K562 (cell line): Measurements from ENCODE around the gene FXYD4. TPM values are rescaled to one million over a fixed set of nuclear protein-coding genes. Genes with fewer than 3 reads are reported as not detected.

Experiments used
- CBFA2T3 ChIP-seq: fragments of 450-650 bp; IDR thresholded peaks from 2 replicates; pipeline ENCODE4 v1.6.1; 2017
- CEBPB ChIP-seq: fragments of 450-650 bp; IDR thresholded peaks from 2 replicates; pipeline ENCODE4 v1.6.1; 2016; ENCODE audit warnings: missing genetic modification characterization, missing compliant biosample characterization
- CHAMP1 ChIP-seq: fragments of 450-650 bp; IDR thresholded peaks from 2 replicates; pipeline ENCODE4 v1.6.1; 2016; ENCODE audit warnings: mild to moderate bottlenecking
- DPF2 ChIP-seq: fragments of 450-650 bp; IDR thresholded peaks from 2 replicates; pipeline ENCODE4 v1.6.1; 2016
- EP300 ChIP-seq: IDR thresholded peaks from 2 replicates; pipeline ENCODE4 v1.6.1; 2012; ENCODE audit warnings: low read length, improper control_type of control experiment
- JUND ChIP-seq, 2 experiments: IDR thresholded peaks; 2 replicates in 1 of 2; 3 replicates in 1 of 2; pipeline ENCODE4 v1.6.1; 2011; ENCODE audit warnings: borderline replicate concordance in 2 of 2, low read depth in 2 of 2, low read length in 2 of 2, improper control_type of control experiment in 1 of 2, missing biosample characterization in 1 of 2, missing genetic modification characterization in 1 of 2, missing genetic modification reagents in 1 of 2
- KLF1 ChIP-seq: fragments of 450-650 bp; IDR thresholded peaks from 2 replicates; pipeline ENCODE4 v1.6.1; 2016; ENCODE audit warnings: missing genetic modification characterization, missing compliant biosample characterization
- MAFK ChIP-seq: IDR thresholded peaks from 2 replicates; pipeline ENCODE4 v1.6.1; 2011; ENCODE audit warnings: low read length, improper control_type of control experiment
- MNT ChIP-seq, 2 experiments: fragments of 450-650 bp; conservative IDR thresholded peaks; 2 replicates each; pipeline ENCODE4 v1.6.1; 2017; ENCODE audit warnings: mild to moderate bottlenecking in 2 of 2, moderate library complexity in 2 of 2
- NCOR1 ChIP-seq: fragments of 450-650 bp; IDR thresholded peaks from 2 replicates; pipeline ENCODE4 v1.6.1; 2016; ENCODE audit warnings: mild to moderate bottlenecking, moderate library complexity
- RBBP5 ChIP-seq: fragments of 200-600 bp; sonication (generic); IDR thresholded peaks from 2 replicates; pipeline ENCODE4 v1.6.1; 2012; ENCODE audit warnings: borderline replicate concordance, mild to moderate bottlenecking, low read length, control low read depth, inconsistent platforms; ENCODE audit not compliant: insufficient read depth, poor library complexity, severe bottlenecking
- RBFOX2 ChIP-seq: fragments of 200-400 bp; formaldehyde crosslinking; IDR thresholded peaks from 2 replicates; pipeline ENCODE4 v1.6.1; 2017; ENCODE audit warnings: low read depth, mild to moderate bottlenecking, low read length, moderate library complexity
- SNIP1 ChIP-seq: fragments of 450-650 bp; IDR thresholded peaks from 2 replicates; pipeline ENCODE4 v1.7.1; 2017; ENCODE audit warnings: low read depth, mild to moderate bottlenecking
- SREBF2 ChIP-seq: sonication (generic); formaldehyde crosslinking; IDR thresholded peaks from 2 replicates; pipeline ENCODE4 v1.4.0; 2020; ENCODE audit warnings: mild to moderate bottlenecking, missing genetic modification reagents
- SRSF9 ChIP-seq: fragments of 200-400 bp; formaldehyde crosslinking; IDR thresholded peaks from 2 replicates; pipeline ENCODE4 v1.6.1; 2017; ENCODE audit warnings: low read depth, low read length, borderline replicate concordance
- TAL1 ChIP-seq: fragments of 450-650 bp; IDR thresholded peaks from 2 replicates; pipeline ENCODE4 v1.6.1; 2016; ENCODE audit warnings: mild to moderate bottlenecking
- TCF3 ChIP-seq: sonication (generic); formaldehyde crosslinking; IDR thresholded peaks from 2 replicates; pipeline ENCODE4 v1.4.0; 2020; ENCODE audit warnings: mild to moderate bottlenecking, missing genetic modification reagents
- TEAD4 ChIP-seq, 2 experiments: sonication (generic) in 1 of 2; formaldehyde crosslinking in 1 of 2; IDR thresholded peaks; 2 replicates each; pipeline versions ENCODE4 v1.6.1 to v1.8.0; 2012 to 2022; ENCODE audit warnings: borderline replicate concordance in 1 of 2, inconsistent platforms in 1 of 2, low read length in 1 of 2, mild to moderate bottlenecking in 1 of 2, missing genetic modification reagents in 1 of 2
- ZNF232 ChIP-seq: sonication (generic); formaldehyde crosslinking; IDR thresholded peaks from 2 replicates; pipeline ENCODE4 v1.8.0; 2022; ENCODE audit warnings: mild to moderate bottlenecking, missing genetic modification reagents
- ZNF316 ChIP-seq: fragments of 450-650 bp; IDR thresholded peaks from 2 replicates; pipeline ENCODE4 v1.6.1; 2016
- ZNF592 ChIP-seq: fragments of 450-650 bp; IDR thresholded peaks from 2 replicates; pipeline ENCODE4 v1.6.1; 2017; ENCODE audit warnings: antibody characterized with exemption, mild to moderate bottlenecking
- polyA plus RNA-seq, 8 experiments: library from polyadenylated mRNA; depleted of rRNA in 4 of 8; stranded (reverse) in 5 of 8; unstranded in 3 of 8; fragments of >200 nt; fragmentation: Nextera tagmentation in 2 of 8; fragmentation: Illumina TruSeq in 1 of 8; extraction: Ambion mirVana in 2 of 8; extraction: Trizol in 1 of 8; gene quantifications; 2 replicates each; pipeline versions ENCODE4 v1.2.1 to v1.2.3, GENCODE V29; 2011 to 2014; ENCODE audit warnings: inconsistent platforms in 1 of 8, missing spikeins in 1 of 8
- total RNA-seq, 7 experiments: library from RNA; depleted of rRNA in 6 of 7; stranded (reverse); fragments of >200 nt in 6 of 7; fragmentation: Illumina TruSeq in 2 of 7; extraction: Trizol in 2 of 7; gene quantifications; 2 replicates each; pipeline versions ENCODE4 v1.2.1 to v1.2.3, GENCODE V29; 2011 to 2021; ENCODE audit warnings: low replicate concordance in 1 of 7

FXYD4 gene
- total and polyA plus RNA-seq, 9 of the 15 experiments (the other 6 are each of a cell fraction or from before 2014, with no cell fraction given) = not detected

- no peak for TF ChIP-seq ZNF592
- peak; percentile 61; the same call in 1 of the 2 replicates for TF ChIP-seq TCF3 (CRISPR knock-in tag)
- TF ChIP-seq NCOR1 = peak; percentile 37; the same call in 1 of the 2 replicates
- peak; percentile 18; the same call in 1 of the 2 replicates for TF ChIP-seq TEAD4 (IDR thresholded peaks at IDR 0.05; ENCODE audit: low read length)
- TF ChIP-seq TEAD4 (CRISPR knock-in tag; IDR thresholded peaks at IDR 0.05; ENCODE audit: borderline replicate concordance) = no peak
- no peak for TF ChIP-seq SREBF2 (CRISPR knock-in tag)
- no peak for TF ChIP-seq SNIP1
- TF ChIP-seq CBFA2T3 = peak; percentile 64
- TF ChIP-seq JUND (IDR thresholded peaks at IDR 0.05; ENCODE audit: borderline replicate concordance, low read depth, low read length) = no peak
- peak; percentile 31; the same call in 1 of the 3 replicates for TF ChIP-seq JUND (tag; IDR thresholded peaks at IDR 0.05; ENCODE audit: borderline replicate concordance, low read depth, low read length)
- no peak for TF ChIP-seq KLF1 (tag)
- no peak for TF ChIP-seq ZNF232
- peak; percentile 16 for TF ChIP-seq RBBP5
- TF ChIP-seq MNT (conservative IDR thresholded peaks at IDR 0.05) = peak in 1 of 2 experiments; percentile 54; a peak in 2 of 4 replicates
- 0 out of 2 replicates have a peak, but pooled peaks have one; percentile 27 for TF ChIP-seq CEBPB (tag)
- no peak for TF ChIP-seq CHAMP1
- TF ChIP-seq MAFK = peak; percentile 14; the same call in 1 of the 2 replicates
- 0 out of 2 replicates have a peak, but pooled peaks have one; percentile 16 for TF ChIP-seq ZNF316
- TF ChIP-seq TAL1 = peak; percentile 54; the same call in 1 of the 2 replicates
- TF ChIP-seq SRSF9 = no peak
- peak; percentile 41 for TF ChIP-seq RBFOX2
- TF ChIP-seq DPF2 = peak; percentile 55; the same call in 1 of the 2 replicates
- peak; percentile 24; the same call in 1 of the 2 replicates for TF ChIP-seq EP300
These were observed 18.4 kb downstream of the FXYD4 start (continued) for GRCh38 chr10:43389867-43390266.
